Measurements from ENCODE around the gene TFAP2A.

DNA sequence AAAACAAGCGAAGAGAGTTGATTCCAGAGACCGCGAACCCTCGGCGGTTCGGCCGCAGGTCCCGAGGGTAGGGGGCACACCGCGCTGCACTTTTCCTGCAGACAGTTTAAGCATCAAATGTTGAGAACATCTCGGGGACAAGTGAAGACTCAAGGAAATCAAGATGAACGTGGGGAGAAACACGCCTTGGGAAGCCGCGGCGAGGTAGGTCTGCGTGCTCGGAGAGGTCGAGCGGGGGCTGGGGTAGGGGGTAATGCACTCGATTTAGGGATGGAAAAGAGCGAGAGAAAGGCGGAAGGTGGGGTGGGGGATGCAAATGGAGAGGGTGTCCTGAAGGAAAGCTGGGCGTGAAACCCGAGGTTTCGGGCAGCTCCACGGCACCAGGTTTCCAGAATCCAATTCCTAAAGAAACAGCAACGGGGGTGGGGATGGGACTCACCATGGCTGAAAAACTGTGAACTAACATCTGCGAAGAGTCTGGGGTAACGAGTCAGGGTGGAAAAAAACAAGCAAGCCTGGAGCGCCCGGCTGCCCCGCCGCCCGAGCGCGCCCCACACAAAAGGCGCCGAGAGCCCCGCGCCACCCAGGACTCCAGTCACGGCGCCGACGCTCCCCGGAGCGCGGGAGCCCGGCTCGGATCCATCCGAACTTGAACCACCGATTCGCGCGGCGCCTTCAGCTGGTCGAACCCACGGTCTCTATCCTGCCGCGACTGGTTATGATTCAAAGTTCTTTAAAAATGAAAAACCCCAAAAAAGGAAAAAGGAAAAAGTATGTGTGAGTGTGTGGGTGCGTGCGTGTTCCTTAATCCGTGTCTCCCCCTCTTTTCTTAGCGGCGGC lies 3.5 kb downstream of the TFAP2A start:
- TF ChIP-seq, protein P1, sequence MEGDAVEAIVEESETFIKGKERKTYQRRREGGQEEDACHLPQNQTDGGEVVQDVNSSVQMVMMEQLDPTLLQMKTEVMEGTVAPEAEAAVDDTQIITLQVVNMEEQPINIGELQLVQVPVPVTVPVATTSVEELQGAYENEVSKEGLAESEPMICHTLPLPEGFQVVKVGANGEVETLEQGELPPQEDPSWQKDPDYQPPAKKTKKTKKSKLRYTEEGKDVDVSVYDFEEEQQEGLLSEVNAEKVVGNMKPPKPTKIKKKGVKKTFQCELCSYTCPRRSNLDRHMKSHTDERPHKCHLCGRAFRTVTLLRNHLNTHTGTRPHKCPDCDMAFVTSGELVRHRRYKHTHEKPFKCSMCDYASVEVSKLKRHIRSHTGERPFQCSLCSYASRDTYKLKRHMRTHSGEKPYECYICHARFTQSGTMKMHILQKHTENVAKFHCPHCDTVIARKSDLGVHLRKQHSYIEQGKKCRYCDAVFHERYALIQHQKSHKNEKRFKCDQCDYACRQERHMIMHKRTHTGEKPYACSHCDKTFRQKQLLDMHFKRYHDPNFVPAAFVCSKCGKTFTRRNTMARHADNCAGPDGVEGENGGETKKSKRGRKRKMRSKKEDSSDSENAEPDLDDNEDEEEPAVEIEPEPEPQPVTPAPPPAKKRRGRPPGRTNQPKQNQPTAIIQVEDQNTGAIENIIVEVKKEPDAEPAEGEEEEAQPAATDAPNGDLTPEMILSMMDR (IDR thresholded peaks at IDR 0.05) = no peak
- TF ChIP-seq EP300 (IDR thresholded peaks at IDR 0.05) = no peak
